GM19397 (cell line): ENCODE results near the gene DDR2.

Source experiments
- ATAC-seq: cut with Tn5 transposase; IDR thresholded peaks from one replicate; pipeline ENCODE4 v1.9.1; 2021; ENCODE audit warnings: mild to moderate bottlenecking, moderate library complexity; ENCODE audit not compliant: unreplicated experiment

Gene DDR2

DNA sequence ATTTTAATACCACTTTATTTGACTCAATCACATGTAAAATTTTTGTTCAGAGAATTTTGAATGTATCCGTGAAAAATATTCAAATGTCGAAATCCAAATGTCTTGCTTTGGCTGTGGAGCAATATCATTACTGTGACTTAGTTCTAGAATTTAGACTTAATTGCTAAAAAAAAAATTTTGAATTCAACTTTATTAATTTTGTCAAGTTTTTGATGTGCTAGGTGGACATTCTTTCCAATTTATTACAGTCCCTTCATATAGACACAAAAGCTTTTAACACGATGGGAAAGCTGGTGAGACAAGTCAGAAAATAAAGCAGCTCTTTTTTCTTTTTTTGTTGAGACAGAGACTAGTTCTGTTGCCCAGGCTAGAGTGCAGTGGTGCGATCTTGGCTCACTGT lies 62.6 kb downstream of the DDR2 start:
- no peak for ATAC-seq

DNA sequence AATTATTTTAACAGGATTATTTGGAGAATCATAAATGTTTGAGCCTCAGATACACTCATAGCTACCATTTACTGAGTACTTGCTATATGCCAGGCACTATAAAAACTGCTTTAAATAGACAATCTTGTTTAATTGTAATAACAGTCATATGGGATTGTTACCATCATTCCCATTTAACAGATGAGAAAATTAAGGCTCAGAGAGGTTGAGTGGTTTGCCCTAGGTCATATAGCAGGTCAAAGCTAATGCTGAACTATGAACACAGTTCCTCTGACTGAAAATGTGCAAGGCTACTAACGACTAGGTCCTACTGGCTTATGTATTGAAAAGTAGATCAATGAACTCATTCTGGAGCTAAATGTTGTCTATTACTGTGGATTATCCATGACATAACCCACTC lies 63.4 kb downstream of the DDR2 start:
- no peak for ATAC-seq

DNA sequence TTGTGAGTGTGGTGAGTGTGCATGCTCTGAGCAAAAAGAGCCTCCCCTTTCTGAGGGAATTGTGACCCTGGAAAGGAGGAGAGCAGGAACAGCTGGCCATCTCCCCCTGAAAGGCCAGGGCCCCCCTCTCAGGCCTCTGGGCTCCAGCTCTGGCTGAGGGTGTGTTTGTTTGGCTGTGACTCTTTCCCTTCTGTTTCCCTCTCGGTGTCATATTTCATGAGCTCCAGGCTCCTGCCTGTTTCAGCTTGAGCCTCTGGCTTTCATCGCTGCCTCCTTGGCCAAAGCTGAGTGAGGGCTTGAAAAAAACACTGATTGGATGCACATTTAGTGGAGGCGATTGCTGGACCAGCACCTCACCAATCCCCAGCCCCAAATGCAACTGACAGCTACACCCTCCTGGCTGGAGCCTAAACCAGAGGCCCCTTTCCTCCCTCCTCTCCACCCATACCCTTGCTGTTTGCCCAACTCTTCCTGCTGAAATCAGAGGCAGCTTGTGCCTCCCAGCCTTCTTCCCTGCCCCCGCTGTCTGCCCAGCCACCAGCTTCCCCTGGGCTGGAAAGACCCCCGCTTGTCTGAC lies 64.1 kb downstream of the DDR2 start:
- no peak for ATAC-seq

DNA sequence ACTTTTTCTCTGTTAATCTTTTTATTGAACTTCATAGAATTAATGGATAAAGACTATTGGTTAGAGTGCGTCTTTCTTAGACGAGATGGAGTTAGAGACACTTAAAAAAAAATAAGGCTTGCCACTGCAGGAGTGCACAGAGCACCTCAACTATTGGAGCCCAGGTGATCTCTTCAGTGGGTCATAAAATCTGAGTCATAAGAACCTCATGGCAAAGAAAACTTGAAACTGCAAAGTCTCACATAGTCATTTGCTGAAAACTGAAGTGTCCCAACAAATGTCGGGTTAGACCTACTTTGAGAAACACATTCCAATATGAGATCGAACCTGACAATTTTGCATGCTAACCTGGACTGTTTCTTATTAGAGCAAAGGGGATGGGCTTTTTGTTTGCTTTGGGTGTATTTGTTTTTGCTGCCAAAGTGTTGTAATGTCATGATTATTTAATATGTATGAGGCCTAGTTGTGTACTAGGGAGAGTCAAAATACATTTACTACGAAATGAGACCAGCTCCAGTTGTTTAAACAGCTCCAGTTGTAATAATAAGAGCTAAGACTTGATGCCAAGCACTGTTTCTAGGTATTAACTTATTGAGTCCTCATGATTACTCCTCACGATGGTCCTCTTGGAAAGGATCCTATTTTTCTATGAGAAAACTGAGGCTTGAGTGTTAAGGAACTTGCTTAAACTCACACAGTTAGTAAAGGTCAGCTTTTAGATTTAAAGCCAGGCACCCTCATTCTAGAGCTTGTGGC lies 65.1 kb downstream of the DDR2 start:
- ATAC-seq: no peak

DNA sequence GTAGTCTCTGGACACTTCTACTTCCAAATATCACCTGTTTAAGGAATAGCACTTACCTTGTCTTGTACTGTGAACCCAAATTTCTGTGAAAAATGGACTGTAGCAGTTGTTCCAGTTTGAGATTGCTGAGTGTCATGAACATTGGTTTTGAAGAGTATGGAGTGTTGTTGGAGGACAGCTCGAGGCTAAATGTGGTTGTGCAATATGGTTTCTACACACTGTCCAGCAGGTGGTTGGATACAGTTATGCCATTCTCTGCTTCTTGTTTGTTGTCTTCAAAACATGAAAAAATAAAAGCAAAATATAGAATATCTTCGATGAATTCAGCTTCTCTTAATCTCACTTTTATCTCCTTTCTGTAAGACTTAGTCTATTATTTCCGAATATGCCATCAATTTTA lies 67.1 kb downstream of the DDR2 start:
- ATAC-seq: no peak

DNA sequence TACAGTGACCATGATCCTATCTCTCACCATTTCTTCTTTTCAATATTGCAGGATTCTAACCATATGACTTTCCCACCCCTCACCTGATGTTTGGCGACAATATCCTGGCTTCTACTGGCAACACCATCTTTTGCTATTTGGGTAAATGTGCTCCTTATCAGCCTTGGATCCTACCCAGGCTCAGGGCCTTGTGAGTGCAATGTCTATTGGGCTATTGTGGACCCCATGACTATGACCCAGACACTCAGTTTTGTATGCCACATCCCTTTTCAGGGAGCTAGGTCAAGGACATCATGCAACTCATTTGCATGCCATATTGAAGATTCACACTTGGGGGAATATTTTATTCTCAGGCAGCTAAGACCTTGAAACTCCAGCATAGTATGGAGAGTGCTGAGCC lies 67.9 kb downstream of the DDR2 start:
- ATAC-seq: no peak

DNA sequence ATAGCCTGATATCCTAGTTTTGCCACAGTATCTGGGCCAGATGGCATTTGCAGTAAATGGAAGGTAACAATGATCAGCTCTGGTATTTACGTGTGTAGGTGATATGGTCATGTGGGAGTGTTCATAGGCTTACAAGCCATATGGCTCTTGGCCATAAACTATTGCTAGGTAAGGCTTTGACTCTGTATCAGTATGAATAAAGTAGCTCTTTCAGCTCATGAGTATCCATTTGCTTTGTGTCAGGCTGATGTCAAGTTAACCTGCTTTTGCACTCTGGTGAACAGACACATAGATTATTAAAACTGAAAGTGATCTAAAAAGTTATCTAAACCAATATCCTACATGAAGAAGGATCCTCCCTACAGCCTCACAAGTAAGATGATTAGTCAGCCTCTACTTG lies 69.0 kb downstream of the DDR2 start:
- no peak for ATAC-seq

DNA sequence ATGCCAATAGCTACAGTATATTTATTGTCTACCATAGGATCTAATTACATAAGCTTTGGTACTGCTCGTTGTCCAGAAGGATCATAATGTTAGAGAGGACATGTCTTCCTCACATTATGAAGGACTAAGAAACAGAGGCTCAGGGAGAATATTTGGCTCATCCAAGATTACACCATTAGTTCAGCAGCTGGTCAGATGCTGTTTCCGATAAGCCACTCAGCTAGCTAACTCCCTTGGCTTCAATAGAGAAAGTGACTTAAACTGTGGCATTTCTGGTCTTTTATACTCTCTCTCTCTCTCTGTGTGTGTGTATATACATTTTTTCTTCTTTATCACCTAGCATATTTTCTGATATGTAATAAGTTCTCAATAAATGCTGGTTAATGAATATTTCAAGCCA lies 70.4 kb downstream of the DDR2 start:
- no peak for ATAC-seq

DNA sequence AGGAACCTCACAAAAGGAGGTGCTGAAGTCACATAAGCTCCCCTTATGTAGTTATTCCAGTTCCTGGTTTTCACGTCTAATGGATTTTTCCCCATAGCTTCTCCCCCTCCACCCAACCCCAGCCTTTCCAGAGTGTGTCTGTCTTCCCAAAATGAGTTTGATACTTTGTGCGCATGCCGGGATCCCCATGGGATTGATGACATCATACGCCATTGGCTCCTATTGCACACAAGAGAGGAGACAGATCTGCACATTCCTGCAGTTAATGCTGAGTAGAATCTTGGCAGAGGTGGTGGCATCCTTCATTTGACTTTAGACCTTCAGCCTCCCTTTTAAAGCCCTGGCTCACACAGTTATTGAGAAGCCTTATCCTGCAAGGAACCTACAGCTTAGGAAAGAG lies 71.4 kb downstream of the DDR2 start:
- ATAC-seq: no peak

DNA sequence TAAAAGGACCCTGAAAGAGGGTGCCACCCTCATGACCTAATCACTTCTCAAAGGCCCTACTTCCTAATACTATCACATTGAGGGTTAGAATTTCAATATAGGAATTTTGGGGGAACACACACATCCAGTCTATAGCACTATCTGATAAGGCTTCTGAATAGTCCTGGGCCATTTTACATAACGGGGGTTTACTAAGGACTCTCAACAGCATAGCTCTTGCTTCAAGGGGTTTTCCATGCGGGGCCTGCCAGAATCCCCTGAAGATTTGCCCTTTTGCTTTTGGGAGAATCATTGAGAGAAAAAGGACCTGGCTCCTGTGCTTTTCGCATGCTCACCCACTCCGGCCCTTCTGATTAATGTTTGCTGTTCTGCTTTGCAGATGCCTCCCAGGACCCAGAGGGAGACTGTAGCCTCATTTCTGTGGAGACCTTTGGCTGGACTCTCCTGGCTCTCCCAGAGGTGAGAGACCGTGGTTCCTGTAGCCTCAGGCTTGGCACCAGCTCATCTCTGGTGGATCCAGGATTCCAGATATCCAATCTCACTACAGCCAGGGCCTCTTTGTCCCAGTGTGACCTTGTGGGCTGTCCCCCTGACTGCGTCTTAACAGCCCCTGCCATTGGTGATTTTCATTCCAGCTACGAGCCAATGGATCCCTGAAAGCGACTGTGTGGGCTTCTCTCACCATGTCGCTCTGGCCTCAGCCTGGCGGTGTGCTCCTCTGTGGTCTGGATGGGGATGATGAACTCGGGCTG lies 72.6 kb downstream of the DDR2 start:
- no peak for ATAC-seq

DNA sequence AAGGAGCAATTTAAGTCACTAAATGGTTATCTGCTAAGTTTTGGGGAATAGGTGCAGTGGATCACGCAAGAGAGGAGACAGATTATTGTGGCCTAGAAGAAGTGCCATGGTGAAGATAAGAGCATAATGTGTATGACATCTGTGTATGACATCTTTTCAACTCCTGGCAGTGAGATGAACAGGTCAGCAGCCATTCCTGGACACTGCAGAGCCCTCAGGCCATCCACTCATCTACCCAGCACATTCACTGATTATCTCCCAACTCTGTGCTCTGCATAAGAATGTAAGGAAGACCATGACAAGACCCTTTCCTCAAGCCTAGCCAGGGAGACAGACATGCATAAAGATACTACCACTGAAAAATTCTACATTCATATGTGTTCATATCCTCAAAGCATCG lies 73.7 kb downstream of the DDR2 start:
- no peak for ATAC-seq

DNA sequence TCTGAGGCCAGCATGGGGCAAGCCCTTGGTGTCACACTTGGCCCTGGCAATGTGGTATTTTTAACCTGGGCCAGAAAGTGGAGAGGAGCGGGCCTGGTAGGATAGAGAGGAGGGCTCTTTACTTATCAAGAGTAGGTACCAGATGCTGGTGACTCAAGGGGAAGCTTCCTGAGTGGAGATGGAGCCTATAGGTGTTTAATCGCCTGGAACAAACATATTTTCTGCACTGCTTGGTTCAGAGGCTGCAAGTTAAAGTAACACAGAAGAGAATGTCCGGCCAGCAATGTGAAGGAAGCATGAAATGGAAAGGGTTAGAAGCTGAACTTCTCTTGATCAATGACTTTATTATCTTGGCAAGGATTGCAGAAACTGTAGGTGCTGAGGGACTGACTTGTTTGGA lies 74.3 kb downstream of the DDR2 start:
- ATAC-seq: no peak

DNA sequence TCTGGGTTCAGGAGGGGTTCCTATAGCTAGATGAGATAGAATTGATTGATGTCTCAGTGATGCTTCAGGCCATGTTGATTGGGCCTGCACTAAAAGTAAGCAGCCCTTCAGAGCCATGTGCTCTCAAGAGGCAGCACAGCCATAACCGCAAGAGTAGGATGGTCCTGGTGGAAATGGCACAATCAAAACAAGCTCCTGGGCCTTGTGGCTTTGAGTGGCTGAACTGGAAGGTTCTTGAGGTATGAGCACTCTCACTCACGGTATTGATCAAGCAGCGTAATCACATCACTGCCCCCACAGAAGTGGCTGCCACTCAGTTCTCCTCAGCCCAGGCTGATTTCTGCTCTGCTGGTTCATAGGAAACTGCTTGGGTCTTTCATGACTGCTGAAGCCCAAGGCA lies 76.0 kb downstream of the DDR2 start:
- ATAC-seq: no peak

DNA sequence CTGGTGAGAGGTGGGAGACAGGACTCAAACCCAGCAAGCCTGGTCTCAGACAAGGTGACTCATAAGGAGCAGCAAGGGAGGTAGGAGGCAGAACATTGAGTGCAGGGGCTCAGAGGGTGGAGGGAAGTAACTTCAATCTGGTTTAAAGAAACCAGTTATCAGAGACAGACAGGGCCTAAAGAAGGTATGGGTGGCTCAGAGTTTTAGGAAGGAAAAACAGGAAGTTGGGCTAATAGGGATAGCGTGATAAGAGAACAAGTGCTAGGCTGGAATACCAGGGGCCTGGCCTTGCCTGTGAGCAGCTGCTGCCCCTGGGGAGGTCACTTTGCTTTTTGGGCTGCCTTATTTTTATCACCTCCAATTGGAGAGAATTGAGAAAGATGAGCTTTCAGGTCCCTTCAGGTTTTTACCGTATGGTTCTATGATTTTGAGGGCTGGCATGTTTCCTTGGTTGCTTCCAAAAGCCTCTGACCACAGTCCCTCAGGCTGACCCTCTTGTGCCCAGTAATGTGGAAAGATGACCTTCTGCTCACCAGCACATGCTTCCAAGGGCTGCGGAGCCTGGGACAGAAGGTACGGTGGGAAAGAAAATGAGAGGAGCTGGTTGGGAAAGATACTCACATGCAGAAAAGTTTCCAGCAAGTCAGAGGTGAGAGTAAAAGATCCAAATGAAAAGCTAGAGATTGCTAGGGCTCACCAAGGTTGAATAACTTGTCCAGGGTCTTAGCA lies 77.0 kb downstream of the DDR2 start:
- ATAC-seq: no peak

DNA sequence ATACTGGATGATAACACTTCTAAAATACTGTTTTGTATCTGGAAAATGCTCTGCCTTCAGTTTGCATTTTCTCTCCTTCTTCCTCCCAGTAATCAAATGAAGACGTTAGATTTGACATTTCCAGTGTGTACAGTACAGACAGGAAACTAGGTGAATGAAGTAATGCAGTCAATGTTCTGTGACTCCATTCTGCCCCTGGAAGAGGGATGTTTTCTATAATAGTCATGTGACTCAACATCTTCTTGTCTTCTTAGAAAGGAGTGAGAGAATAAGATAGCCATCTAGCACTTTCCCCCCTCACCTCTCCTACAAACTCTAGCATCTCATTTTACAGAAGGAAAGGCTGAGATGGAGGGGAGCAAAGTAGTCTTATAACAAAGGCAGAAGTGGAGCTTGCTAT lies 77.6 kb downstream of the DDR2 start:
- ATAC-seq: no peak

DNA sequence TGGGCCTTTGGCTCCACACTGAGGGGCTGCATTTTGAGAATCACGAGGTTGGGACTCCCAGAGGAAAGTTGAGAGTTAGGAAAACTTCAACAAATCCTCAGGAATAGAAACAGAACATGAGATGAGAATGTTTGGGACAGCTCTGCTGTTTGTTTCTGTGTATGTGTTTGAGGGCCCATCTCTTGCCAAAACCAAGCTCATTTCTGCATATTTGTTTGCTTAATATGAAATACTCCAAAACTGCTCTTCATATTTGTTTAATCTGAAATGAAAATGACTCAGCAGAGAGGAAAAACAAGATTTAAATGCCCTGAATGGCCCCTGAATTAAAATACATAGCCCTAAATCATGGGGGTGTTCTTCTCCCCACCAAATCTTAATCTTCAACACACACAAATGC lies 78.1 kb downstream of the DDR2 start:
- no peak for ATAC-seq

DNA sequence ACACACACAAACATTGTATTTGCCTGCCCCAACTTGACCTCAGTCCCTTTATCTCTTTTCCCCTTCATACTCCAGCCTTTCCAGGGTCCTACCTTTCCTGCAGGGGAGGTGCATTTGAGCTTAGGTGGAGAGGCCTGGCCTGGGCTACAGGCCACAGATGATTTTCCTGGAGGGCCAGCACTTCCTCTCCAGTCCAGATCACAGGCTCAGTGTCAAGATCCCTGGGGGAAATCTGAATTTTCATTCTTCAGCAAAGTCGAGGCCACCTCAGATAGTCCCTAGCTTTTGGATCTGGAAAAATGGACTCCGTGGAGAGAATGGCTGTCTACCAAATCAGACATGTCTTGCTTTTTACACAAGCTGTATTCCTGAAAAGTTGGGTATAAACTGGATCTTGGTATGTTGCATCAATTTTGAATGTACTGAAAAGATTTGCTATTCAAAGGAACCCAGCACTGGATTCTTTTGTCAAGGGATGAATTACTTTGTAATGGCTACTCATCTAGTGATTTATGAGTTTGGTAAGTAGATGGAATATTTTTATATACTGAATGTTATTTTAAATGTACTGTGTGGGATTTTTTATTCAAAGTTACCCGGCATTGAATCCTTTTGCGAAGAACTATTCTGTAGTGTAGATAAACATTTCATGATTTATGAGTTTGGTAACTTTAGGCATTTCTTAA lies 78.7 kb downstream of the DDR2 start:
- ATAC-seq: no peak

DNA sequence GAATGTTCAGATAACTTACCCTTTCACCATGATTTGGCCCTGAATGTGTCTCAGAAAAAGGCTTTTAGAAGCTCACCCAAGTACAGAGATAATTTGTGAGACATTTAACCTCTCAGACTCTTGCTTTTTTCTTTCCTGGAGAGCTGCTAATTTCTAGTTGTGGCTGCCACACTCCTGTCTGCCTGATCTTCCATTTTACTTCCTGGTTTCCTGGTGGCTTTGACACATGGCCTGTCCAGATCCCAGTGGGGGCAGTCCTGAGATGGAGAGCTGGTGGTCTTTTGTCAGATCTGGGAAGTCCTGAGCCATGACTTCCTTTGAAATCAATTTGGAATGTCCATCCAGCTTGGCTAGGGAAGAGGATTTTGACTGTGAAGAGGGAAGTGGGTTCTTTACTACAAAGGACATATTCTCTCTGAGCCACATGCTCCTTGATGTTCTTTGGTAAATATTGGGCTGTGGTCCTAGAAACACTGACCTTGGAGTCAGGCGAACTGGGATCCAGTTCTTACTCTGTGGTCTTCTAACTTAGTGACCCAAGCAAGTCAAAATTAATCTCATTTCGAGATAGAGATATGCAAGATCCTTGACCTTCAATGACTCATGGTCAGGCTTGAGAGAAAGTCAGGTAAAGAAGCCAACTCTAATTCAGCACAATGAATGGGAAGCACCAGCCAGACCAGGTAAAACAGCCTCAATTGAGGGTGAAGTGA lies 80.2 kb downstream of the DDR2 start:
- no peak for ATAC-seq

DNA sequence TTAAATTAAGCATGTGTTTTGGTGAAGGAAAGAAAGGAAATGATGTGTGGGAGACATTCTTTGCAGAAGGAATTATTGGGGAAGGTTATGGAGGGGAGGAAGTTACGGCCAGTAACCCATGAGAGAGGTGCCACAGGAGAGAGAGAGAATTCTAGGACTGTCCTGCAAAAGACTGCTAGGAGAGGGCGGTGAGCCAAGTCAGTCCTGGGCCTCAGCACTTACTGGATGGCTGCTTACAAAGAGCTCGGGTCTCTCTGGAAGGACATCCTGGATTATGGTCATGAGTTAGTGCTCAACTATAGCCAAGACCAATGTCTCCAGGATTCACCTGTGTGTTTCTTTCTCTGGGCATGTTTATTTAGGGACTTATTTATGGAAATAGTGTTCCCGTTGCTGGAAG lies 83.9 kb downstream of the DDR2 start:
- ATAC-seq: no peak

DNA sequence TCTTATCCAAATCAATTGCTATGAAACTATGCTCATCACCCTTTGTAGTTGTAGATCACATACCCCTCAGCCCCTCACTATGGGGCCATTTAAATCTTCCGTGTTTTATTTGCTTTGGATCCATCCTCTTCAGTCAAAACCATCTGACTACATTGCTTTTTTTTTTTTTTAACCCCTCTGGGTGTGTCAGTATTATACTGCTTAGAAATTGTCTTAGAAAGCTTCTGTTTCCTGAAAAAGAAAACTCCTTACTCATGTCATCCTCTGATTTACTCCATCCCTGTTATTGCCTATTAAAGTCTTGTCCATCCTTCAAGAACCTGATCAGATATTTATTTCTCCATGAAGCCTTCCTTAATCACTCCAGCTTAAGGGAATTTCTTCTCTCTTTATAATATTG lies 84.3 kb downstream of the DDR2 start:
- no peak for ATAC-seq
